ACHN (cell line): ENCODE data around the gene EFNB3.
A peak's percentile ranks its signal among the peaks of the same experiment; 100 is the strongest.

ENCODE experiments used
- DNase-seq: peaks from one replicate; pipeline ENCODE4 v3.0.0-alpha.2; 2015
- in situ Hi-C: cut with HindIII; loops from 2 replicates; pipeline ENCODE4 v1.10.0; 2017; ENCODE audit warnings: low sequenced_read_pairs, low pct_ligation_motif_present, low pct_unique_long_range_greater_than_20kb

The EFNB3 gene

GRCh38 chr17:7695586-7695985 is 9.4 kb upstream of the EFNB3 start:
- DNase-seq = no peak

GRCh38 chr17:7697828-7698588 is 7.0 kb upstream of the EFNB3 start:
- no peak for DNase-seq
- in situ Hi-C loops = no loop called here

More at GRCh38 chr17:7695586-7695985, 9.4 kb upstream of the EFNB3 start:
- in situ Hi-C loops = no loop called here

- in situ Hi-C loops = no loop called here
- DNase-seq = no peak
Observed at GRCh38 chr17:7700510-7700909, 4.5 kb upstream of the EFNB3 start.

- in situ Hi-C loops = no loop called here
- DNase-seq = no peak
Observed at GRCh38 chr17:7701681-7702080, 3.3 kb upstream of the EFNB3 start.

- in situ Hi-C loops = no loop called here
Observed at GRCh38 chr17:7702776-7703175, 2.2 kb upstream of the EFNB3 start.

GRCh38 chr17:7703584-7704479 is 1.2 kb upstream of the EFNB3 start:
- in situ Hi-C loops = no loop called here
- DNase-seq = peak; percentile 33

More at GRCh38 chr17:7702776-7703175, 2.2 kb upstream of the EFNB3 start:
- no peak for DNase-seq

- no peak for DNase-seq
- in situ Hi-C loops = no loop called here
Observed at GRCh38 chr17:7705269-7706255, 560 bp downstream of the EFNB3 start.

GRCh38 chr17:7706631-7707354 is 1.8 kb downstream of the EFNB3 start:
- in situ Hi-C loops = no loop called here
- no peak for DNase-seq

GRCh38 chr17:7707446-7707845 is 2.4 kb downstream of the EFNB3 start:
- DNase-seq = no peak
- in situ Hi-C loops = no loop called here

- DNase-seq = no peak
- in situ Hi-C loops = no loop called here
Observed at GRCh38 chr17:7707858-7708750, 3.1 kb downstream of the EFNB3 start.

GRCh38 chr17:7709031-7709430 is 4.0 kb downstream of the EFNB3 start:
- in situ Hi-C loops = no loop called here
- DNase-seq = no peak

GRCh38 chr17:7710301-7710700 is 5.3 kb downstream of the EFNB3 start:
- no peak for DNase-seq
- in situ Hi-C loops = no loop called here

- in situ Hi-C loops = no loop called here
- no peak for DNase-seq
Observed at GRCh38 chr17:7711051-7711755, 6.2 kb downstream of the EFNB3 start.

- in situ Hi-C loops = no loop called here
- no peak for DNase-seq
Observed at GRCh38 chr17:7712111-7712771, 7.2 kb downstream of the EFNB3 start.

- in situ Hi-C loops = no loop called here
- DNase-seq = no peak
Observed at GRCh38 chr17:7713782-7714181, 8.8 kb downstream of the EFNB3 start.
